Gastrocnemius medialis (tissue), 4 donors: ENCODE measurements around the gene MGA. TPM values are rescaled to one million over a fixed set of nuclear protein-coding genes. Genes with fewer than 3 reads are reported as not detected.

ENCODE experiments used
- ATAC-seq, 2 donors: fragments of 150-250 bp; one replicate each; pipeline ENCODE4 v1.9.1; 2016
- DNase-seq, 2 donors: peaks; one replicate each; pipeline ENCODE4 v3.0.0-alpha.2; 2019
- H3K27ac ChIP-seq, 4 donors: fragments of 200-600 bp; sonication (generic); 1 replicate in 1 of 4; 2 replicates in 3 of 4; pipeline ENCODE4 v1.5.1; 2016 to 2018; ENCODE audit warnings: mild to moderate bottlenecking in 2 of 4, moderate library complexity in 1 of 4
- H3K27me3 ChIP-seq, 3 donors: fragments of 200-600 bp; sonication (generic) in 2 of 3; 1 replicate in 1 of 3; 2 replicates in 2 of 3; pipeline versions ENCODE4 v1.5.1 to v1.6.0; 2016 to 2019; ENCODE audit warnings: mild to moderate bottlenecking in 1 of 3, moderate library complexity in 1 of 3
- H3K36me3 ChIP-seq, 2 donors: fragments of 200-600 bp; sonication (generic) in 1 of 2; one replicate each; pipeline ENCODE4 v1.5.1; 2017 to 2018
- H3K4me1 ChIP-seq, 2 donors: fragments of 200-600 bp; sonication (generic) in 1 of 2; one replicate each; pipeline ENCODE4 v1.5.1; 2016 to 2017; ENCODE audit warnings: mild to moderate bottlenecking in 2 of 2
- H3K4me3 ChIP-seq, 4 donors: fragments of 200-600 bp; sonication (generic) in 3 of 4; 1 replicate in 1 of 4; 2 replicates in 3 of 4; pipeline ENCODE4 v1.5.1; 2016 to 2019; ENCODE audit warnings: mild to moderate bottlenecking in 2 of 4
- H3K9me3 ChIP-seq, 3 donors: fragments of 200-600 bp; sonication (generic) in 2 of 3; 1 replicate in 1 of 3; 2 replicates in 2 of 3; pipeline ENCODE4 v1.5.1; 2016 to 2019
- POLR2A ChIP-seq, 2 donors: fragments of 450-650 bp; IDR thresholded peaks; one replicate each; pipeline ENCODE4 v1.6.1; 2017; ENCODE audit warnings: antibody characterized with exemption in 2 of 2, mild to moderate bottlenecking in 2 of 2, moderate library complexity in 2 of 2
- in situ Hi-C, 4 donors: fragments of 200-750 bp; cut with MboI; loops; one replicate each; pipeline versions ENCODE4 v1.15.0 to v1.8.0; 2017; ENCODE audit warnings: low sequenced_read_pairs in 4 of 4
- intact Hi-C: fragments of 100-400 bp; cut with DNase I; formaldehyde crosslinking; loops from one replicate; pipeline ENCODE4 v1.15.1; 2023; ENCODE audit warnings: low total_unique reads
- total RNA-seq, 4 donors: library from RNA; depleted of rRNA; stranded (reverse); fragments of >200 nt; gene quantifications; one replicate each; pipeline versions ENCODE4 v1.1.0 to v1.2.3, GENCODE V29; 2016
- TF ChIP-seq, protein P1 (sequence below), 5 experiments: fragments of 450-650 bp in 3 of 5; fragments of 200-600 bp in 2 of 5; sonication (generic) in 2 of 5; IDR thresholded peaks in 4 of 5; conservative IDR thresholded peaks in 1 of 5; 1 replicate in 4 of 5; 2 replicates in 1 of 5; pipeline ENCODE4 v1.5.1; 2016 to 2019; ENCODE audit warnings: antibody characterized with exemption in 5 of 5, mild to moderate bottlenecking in 3 of 5, moderate library complexity in 3 of 5

Gene MGA
- total RNA-seq, 4 donors from 2014 or later = 17.0 to 27.8 (median 23.6) TPM

DNA sequence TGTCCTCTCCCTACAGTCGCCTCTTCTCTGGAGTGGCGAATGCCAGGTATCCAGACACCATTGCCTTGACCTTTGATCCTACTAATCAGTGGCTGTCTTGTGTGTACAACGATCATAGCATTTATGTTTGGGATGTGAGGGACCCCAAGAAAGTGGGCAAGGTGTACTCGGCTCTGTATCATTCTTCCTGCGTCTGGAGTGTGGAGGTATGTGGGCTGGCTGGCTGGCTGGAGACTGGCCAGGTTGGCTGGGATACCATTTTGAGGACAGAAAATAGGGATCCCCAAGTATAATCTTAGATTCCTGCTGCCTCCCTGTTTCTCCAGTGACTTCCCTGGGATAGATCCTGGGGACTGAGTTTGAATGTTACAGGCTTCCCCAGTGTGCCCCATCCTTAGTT lies 154.3 kb downstream of the MGA start:
- ATAC-seq (no peak), DNase-seq (no peak)
- Histone ChIP-seq H3K27me3 (no peaks in the 10 kb centered on the region), H3K36me3 (peaks cover 0 to 33% of the 10 kb centered on the region in 2 donors), H3K4me1 (no peaks in the 10 kb centered on the region), H3K27ac (no peak overlapping the region), H3K4me3 (no peak overlapping the region), H3K9me3 (no peaks in the 10 kb centered on the region)
- in situ Hi-C loops (loop anchor here (5.0 to 25.0 kb wide), 4 partner anchors 42 to 210 kb away; partner anchors contain the start of gene MAPKBP1 (in 3 of the 4)), intact Hi-C loops (loop anchor here (5.0 kb wide), 2 partner anchors 212 to 257 kb away; partner anchors contain the start of gene TYRO3)
- TF ChIP-seq, protein P1, sequence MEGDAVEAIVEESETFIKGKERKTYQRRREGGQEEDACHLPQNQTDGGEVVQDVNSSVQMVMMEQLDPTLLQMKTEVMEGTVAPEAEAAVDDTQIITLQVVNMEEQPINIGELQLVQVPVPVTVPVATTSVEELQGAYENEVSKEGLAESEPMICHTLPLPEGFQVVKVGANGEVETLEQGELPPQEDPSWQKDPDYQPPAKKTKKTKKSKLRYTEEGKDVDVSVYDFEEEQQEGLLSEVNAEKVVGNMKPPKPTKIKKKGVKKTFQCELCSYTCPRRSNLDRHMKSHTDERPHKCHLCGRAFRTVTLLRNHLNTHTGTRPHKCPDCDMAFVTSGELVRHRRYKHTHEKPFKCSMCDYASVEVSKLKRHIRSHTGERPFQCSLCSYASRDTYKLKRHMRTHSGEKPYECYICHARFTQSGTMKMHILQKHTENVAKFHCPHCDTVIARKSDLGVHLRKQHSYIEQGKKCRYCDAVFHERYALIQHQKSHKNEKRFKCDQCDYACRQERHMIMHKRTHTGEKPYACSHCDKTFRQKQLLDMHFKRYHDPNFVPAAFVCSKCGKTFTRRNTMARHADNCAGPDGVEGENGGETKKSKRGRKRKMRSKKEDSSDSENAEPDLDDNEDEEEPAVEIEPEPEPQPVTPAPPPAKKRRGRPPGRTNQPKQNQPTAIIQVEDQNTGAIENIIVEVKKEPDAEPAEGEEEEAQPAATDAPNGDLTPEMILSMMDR (IDR thresholded peaks at IDR 0.05 in 4 of 5, conservative IDR thresholded peaks at IDR 0.05 in 1 of 5) = no peak
- no peak for TF ChIP-seq POLR2A (IDR thresholded peaks at IDR 0.05)

DNA sequence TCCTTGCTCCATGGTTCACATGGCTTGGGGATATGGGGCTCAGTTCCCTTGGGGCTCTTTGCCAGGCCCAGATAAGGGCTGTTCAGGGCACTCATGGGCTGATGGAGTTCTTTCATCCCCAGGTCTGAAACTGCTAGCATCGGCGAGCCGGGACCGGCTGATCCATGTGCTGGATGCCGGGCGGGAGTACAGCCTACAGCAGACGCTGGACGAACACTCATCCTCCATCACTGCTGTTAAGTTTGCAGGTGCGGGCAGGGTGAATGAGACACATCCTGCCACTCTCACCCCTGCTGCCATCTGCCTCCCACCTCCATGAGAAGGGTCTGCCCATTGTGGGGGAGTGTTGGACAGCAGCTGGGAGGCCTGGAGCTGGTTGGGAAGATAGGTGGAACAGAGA lies 156.6 kb downstream of the MGA start:
- Histone ChIP-seq H3K9me3 (no peaks in the 10 kb centered on the region), H3K27me3 (no peaks in the 10 kb centered on the region), H3K4me3 (no peak overlapping the region), H3K4me1 (no peaks in the 10 kb centered on the region), H3K36me3 (peaks cover 0 to 50% of the 10 kb centered on the region in 2 donors), H3K27ac (no peak overlapping the region)
- TF ChIP-seq, protein P1 (IDR thresholded peaks at IDR 0.05 in 4 of 5, conservative IDR thresholded peaks at IDR 0.05 in 1 of 5) = no peak
- no peak for TF ChIP-seq POLR2A (IDR thresholded peaks at IDR 0.05)
- in situ Hi-C loops (loop anchor here in 2 of 4 donors (10.0 to 25.0 kb wide), 2 partner anchors 204 to 212 kb away; no protein-coding TSS in a partner anchor), intact Hi-C loops (no loop called here)
- no peak for ATAC-seq
- no peak for DNase-seq

DNA sequence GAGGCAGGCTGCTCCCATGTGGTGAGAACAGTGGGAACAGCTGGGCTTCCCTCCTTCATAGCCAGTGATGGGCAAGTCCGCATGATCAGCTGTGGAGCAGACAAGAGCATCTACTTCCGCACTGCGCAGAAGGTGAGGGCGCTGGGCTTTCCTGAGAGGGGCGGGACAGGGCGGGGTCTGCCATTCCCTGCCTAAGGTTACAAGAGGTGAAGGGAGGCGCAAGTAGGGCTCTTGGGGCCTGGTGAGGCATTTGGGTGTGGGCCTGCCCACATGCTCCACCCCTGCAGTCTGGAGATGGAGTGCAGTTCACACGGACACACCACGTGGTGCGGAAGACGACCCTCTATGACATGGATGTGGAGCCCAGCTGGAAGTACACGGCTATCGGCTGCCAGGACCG lies 157.1 kb downstream of the MGA start:
- in situ Hi-C loops = loop anchor here in 2 of 4 donors (10.0 to 25.0 kb wide), 2 partner anchors 205 to 213 kb away; no protein-coding TSS in a partner anchor
- ATAC-seq (no peak), DNase-seq (no peak)
- Histone ChIP-seq H3K9me3 (no peaks in the 10 kb centered on the region), H3K36me3 (peaks cover 0 to 55% of the 10 kb centered on the region in 2 donors), H3K4me3 (no peak overlapping the region), H3K4me1 (no peaks in the 10 kb centered on the region), H3K27me3 (no peaks in the 10 kb centered on the region), H3K27ac (no peak overlapping the region)
- no peak for TF ChIP-seq POLR2A (IDR thresholded peaks at IDR 0.05)
- TF ChIP-seq, protein P1 (IDR thresholded peaks at IDR 0.05 in 4 of 5, conservative IDR thresholded peaks at IDR 0.05 in 1 of 5) = no peak
- intact Hi-C loops = no loop called here

DNA sequence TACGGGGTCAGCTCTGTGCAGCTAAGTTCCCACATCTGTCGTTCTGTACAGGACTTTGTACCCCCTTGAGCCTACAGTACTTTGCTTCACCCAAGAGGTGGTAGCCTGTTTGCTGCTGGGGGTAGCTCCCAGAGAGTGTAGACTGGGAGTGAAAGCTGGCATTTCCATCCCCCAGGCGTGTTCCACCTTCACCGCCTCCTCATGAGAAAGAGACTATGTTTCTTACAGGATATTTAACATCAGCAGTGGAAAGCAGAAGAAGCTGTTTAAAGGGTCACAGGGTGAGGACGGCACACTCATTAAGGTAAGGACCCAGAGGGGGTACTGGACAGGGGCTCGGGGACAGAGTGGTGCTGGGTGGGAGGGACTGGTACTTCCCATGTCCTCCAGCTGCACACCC lies 157.6 kb downstream of the MGA start:
- no peak for ATAC-seq
- intact Hi-C loops = no loop called here
- H3K4me1 ChIP-seq = no peaks in the 10 kb centered on the region
- DNase-seq = no peak
- in situ Hi-C loops = loop anchor here in 2 of 4 donors (10.0 to 25.0 kb wide), 2 partner anchors 205 to 213 kb away; no protein-coding TSS in a partner anchor
- H3K4me3 ChIP-seq = no peak overlapping the region
- no peak overlapping the region for H3K27ac ChIP-seq
- no peaks in the 10 kb centered on the region for H3K9me3 ChIP-seq
- TF ChIP-seq, protein P1 (IDR thresholded peaks at IDR 0.05 in 4 of 5, conservative IDR thresholded peaks at IDR 0.05 in 1 of 5) = no peak
- no peak for TF ChIP-seq POLR2A (IDR thresholded peaks at IDR 0.05)
- H3K36me3 ChIP-seq = peaks cover 0 to 54% of the 10 kb centered on the region in 2 donors
- no peaks in the 10 kb centered on the region for H3K27me3 ChIP-seq
